AG10803 (cell line): ENCODE data around the gene ZNF485.
"Not testable (repeated sequence)": the region's sequence is repeated elsewhere in the genome, so short reads cannot be mapped to it uniquely, and the experiment has no call there.

Source experiments
- DNase-seq: peaks from one replicate; pipeline ENCODE4 v3.0.0; 2010; ENCODE audit warnings: low read depth
- H3K4me3 ChIP-seq: 2 replicates; pipeline ENCODE4 v1.5.1; 2011; ENCODE audit warnings: mild to moderate bottlenecking, low read length, control low read depth
- CTCF ChIP-seq: conservative IDR thresholded peaks from 2 replicates; pipeline ENCODE4 v1.5.1; 2011; ENCODE audit warnings: mild to moderate bottlenecking, low read length, control low read depth, inconsistent platforms

ZNF485 gene

GRCh38 chr10:43591303-43591904 is 14.8 kb upstream of the ZNF485 start:
- no peak overlapping the region for H3K4me3 ChIP-seq
- no peak for TF ChIP-seq CTCF
- no peak for DNase-seq

GRCh38 chr10:43594944-43595589 is 11.2 kb upstream of the ZNF485 start:
- DNase-seq = peak; percentile 36
- TF ChIP-seq CTCF = no peak
- peak overlapping the region; percentile 47 for H3K4me3 ChIP-seq

- no peak overlapping the region for H3K4me3 ChIP-seq
- TF ChIP-seq CTCF = no peak
- DNase-seq = no peak
Measured at GRCh38 chr10:43595739-43596298, 10.4 kb upstream of the ZNF485 start.

GRCh38 chr10:43596546-43596945 is 9.7 kb upstream of the ZNF485 start:
- no peak overlapping the region for H3K4me3 ChIP-seq
- DNase-seq = no peak
- no peak for TF ChIP-seq CTCF

- no peak for TF ChIP-seq CTCF
- no peak overlapping the region for H3K4me3 ChIP-seq
- DNase-seq = peak; percentile 56
Measured at GRCh38 chr10:43598446-43598845, 7.8 kb upstream of the ZNF485 start.

GRCh38 chr10:43599333-43599732 is 6.9 kb upstream of the ZNF485 start:
- H3K4me3 ChIP-seq = no peak overlapping the region
- TF ChIP-seq CTCF = no peak
- no peak for DNase-seq

GRCh38 chr10:43601576-43601975 is 4.7 kb upstream of the ZNF485 start:
- H3K4me3 ChIP-seq, DNase-seq: not testable (repeated sequence)
